Posterior cingulate gyrus (tissue), 11 donors: ENCODE data around the gene PDE4D.

Experiments used
- DNase-seq, 10 donors: peaks; one replicate each; pipeline versions ENCODE4 v3.0.0 to v3.0.0-alpha.2; 2020 to 2021; ENCODE audit warnings: mixed read lengths in 3 of 10
- intact Hi-C: fragments of 100-400 bp; cut with DNase I; formaldehyde crosslinking; loops from one replicate; pipeline ENCODE4 v1.15.1; 2023

Gene PDE4D

DNA sequence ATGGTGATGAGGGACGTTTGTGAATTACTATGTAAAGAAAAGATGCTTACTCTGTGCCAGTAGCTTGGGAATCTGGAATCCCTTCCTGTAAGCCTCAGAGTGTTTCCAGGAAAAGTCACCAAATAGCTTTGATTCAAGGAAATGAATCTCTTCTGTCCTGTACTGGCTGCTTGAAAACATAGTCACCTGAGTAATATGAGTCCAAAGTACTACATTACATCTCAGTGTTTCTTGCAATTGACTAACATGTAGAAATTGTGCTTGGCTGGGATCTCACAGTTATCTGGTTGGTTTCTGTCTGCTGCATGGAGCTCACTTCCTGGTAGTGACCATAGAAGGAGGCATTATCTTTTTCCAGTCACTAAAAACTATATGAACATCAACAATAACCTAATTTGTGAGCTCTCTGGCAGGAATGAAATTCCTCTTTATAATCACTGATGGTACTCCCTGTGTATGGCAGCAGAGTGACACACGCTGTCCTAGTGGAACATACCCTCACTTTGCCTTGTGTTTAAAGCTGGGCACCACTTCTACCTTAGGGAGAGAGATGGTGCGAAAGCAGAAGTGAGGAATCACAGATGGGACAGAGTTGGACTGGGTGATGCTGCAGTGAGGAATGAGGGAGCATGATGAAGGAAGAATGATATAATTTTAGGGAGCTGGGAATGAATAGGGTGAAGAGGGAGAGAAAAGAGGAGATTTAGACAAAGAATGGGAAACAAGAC is 742.2 kb downstream of the PDE4D start:
- intact Hi-C loops: no loop called here
- DNase-seq: no peak

DNA sequence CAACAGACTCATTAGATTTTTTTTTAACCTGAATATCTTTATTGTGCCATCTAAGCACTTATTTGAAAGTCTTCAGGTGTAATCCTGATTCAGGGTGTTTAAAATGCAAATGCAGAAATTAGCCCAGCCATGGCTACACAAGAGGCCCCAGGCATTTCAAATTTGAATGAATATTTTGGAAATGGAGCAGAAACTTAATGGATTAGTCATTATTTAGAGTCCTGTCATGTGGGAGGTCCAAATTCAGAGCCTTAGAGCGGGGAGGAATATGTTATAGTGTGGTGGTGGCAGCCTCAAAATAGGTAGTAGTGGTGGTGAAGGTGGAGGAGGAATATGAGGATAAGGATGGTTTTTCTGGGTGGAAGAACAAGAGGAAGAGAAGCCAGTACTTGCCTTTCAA is 743.7 kb downstream of the PDE4D start:
- intact Hi-C loops: no loop called here
- no peak for DNase-seq

DNA sequence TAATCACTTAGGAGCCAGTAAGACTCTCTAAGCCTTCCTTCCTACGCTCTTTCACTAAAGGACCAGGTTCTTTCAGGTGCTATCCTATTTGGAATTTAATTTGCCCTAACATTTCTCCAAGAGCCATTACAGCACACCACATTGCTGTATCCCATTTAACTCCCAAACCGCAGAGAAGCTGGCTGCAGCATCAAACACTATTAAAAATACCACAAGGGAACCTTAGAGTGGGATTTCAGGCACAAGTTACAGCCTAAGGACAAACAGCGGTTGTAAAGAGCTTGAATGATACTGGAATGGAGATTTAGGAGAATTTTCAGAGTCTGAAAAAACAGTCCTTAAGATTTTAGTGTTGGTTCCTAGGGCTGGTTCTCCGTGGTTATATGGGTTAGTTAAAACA is 744.3 kb downstream of the PDE4D start:
- DNase-seq: no peak
- intact Hi-C loops: no loop called here

DNA sequence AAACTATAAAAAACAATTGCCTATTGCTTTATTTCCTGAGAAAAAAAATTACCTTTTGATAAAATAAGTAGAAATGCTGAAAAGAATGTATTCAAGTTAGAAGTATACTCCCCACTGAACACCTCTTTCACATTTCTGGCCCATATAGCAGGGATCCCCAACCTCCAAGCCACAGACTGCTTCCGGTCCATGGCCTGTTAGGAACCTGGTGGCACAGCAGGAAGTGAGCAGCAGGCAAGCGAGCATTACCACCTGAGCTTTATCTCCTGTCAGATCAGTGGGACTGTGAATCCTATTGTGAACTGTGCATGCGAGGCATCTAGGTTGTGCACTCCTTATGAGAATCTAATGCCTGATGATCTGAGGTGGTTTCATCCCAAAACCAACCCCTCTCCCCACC is 746.8 kb downstream of the PDE4D start:
- intact Hi-C loops: no loop called here
- no peak for DNase-seq

DNA sequence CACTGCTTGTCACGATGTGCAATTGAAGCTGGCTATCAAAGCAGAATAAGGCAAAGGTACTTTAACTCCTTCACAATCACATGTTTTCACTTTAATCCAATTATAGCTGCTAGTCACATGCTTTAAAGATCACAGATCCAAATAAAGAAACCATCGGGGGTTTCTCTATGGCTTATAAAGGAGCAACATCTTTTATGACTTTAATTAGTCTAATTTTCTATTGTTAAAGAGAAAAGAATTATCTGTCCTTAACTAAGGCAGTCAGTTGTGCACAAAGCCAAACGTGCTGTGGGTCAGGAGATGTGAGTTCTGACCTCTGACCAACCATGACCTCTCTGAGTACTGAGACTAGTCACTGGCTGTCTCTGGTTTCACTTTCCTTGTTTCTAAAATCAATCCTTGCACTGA is 749.6 kb downstream of the PDE4D start:
- no peak for DNase-seq
- intact Hi-C loops: no loop called here

DNA sequence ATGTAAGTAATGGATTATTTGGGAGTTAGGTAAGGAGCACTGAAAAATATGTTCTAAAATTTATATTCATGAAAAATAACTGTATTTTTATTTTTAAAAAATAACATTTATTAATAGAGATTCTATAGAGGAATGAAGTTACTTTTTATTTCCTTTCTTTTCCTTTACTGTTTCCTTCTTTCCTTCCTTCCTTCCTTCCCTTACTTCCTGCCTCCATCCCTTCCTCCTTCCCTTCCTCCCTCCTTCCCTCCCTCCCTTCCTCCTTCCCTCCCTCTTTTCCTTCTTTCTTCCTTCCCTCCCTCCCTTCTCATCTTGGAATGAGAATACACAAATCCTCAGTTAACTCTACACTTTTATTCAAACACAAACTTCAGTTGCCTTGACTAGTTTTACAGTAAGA is 750.6 kb downstream of the PDE4D start:
- DNase-seq: no peak
- intact Hi-C loops: no loop called here

DNA sequence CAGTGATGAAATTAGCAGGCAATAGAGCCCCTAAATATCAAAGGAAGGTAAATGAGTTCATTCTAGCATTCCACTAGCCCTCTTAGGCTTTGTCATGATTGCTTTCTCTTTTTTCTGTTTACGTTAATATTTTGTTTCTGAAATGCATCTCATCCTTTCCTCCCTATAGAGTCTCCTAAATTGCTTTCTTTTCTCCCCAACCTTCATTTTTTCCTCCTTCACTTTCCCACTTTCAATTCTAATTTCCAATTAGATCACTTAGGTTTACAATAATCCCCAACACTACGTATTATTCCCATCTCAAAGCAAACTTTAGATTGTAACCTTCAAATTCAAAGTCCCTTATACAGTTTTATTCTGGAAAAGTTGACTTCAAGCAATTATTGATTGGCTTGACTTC is 751.4 kb downstream of the PDE4D start:
- DNase-seq: no peak
- intact Hi-C loops: no loop called here

DNA sequence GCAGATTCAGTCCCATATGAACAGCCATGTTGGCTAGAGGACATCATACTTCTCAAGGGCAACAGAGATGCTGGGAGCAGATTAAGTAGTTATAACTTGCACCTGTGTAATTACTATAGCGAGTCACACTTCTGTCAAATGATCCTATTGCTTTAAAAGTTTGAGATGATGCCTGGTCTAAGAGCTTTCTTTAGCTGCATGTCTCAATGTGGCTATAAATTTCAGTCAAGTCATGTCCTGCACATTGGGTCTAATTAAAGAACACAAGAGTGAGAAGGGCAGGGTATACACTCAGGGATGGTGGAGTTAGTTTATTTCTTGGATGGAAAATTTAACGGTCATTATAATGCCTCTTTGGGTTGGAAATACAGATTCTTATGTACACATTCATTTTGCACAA is 753.4 kb downstream of the PDE4D start:
- intact Hi-C loops: no loop called here
- DNase-seq: no peak

DNA sequence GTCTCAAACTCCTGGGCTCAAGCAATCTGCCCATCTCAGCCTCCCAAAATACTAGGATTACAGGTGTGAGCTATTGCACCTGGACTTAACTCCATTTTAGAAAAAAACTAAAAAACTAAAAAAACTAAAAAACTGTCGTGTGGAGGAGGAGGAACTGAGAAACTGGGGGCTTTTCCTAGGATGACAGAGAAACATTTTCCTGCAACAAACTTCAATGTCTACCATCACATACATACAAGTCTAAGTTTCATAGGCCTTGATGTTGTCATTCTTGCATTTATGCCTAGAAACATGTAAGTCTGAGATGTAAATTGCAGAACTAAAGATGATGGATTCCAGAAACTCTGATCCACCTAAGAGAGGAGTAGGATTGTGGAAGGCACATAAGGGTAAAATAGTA is 753.8 kb downstream of the PDE4D start:
- no peak for DNase-seq
- intact Hi-C loops: no loop called here

DNA sequence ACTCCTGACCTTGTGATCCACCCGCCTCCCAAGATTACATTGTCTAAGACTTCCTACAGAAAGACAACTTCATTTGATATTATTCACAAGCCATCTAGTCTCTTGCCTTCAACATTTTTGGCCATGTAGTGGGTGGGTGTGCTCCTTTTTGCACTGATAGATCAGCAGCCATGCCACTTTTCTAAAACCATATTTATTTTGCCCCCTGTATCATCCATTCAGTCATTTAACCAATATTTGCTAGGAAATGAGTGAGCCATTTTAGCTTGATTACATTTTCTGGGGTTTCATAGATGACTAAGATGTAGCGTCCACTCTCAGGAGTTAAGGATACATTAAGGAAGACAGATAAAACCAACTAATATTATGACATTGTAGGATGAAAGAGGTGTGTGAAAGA is 755.0 kb downstream of the PDE4D start:
- intact Hi-C loops: no loop called here
- DNase-seq: no peak

DNA sequence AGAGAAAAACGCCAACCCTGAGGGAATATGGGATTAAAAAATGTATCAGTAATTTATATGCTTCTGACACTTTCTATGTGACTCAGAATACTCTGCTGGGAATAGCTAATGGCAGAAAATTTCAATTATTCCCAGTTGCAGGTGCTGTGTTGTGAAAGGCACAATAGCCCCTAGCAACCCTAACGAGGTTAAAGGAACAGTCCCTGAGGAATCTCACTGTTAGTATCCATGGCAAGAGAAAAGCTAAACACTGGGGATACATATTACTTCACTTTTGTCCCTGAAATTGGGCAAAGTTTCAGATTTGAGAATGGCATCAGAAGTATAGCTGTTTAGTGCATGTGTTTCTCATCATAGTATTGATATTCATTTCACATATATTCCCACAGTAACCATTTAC is 755.7 kb downstream of the PDE4D start:
- DNase-seq: no peak
- intact Hi-C loops: no loop called here

DNA sequence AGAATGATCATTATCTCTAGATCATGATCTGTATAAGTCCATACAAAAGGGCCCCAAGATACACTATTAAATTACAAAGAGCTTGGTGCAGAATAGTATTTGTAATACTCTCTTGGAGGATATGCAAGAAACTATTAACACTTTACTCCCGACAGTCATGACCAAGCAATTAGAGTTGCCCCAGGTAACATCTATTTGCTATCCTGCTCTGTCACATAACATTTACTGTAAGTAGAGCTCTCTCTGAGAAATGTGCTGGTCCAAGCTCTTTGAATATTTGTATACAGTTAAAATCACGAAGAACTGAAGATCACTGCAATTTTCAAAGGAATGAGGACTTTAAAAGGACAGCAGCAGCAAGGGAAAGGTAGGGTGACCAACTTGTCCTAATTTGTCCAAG is 757.0 kb downstream of the PDE4D start:
- no peak for DNase-seq
- intact Hi-C loops: no loop called here

DNA sequence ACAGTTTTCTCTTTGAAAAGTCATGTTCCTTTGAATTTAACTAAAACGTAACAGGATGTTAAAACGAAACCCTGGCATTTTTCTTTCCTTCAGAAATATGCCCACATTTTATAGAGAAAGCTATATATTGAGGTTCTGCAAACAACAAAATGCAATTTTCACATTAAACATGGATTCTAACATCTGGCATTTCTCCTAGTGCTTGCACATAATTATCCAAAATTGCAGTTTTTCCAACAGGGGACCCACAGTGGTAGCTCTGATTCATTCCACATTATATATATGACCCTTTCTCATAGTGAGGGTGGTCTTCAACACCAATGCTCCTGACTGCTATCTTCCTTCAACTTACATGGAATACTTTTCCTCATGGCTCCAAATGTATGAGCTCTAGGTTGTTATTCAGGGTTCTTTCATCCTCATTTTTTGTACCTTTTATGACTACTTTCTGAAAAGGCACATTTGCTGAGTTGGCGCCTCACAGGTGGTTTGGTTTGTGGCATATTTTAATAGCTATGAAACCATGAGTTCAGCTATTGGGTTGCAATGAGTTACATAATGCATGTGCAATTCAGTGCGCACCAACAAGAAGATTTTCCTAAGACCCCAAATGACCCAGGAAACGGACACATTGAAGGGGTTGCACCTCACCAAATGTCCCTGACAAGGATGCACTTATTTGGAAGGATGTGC is 758.9 kb downstream of the PDE4D start:
- no peak for DNase-seq
- intact Hi-C loops: no loop called here

DNA sequence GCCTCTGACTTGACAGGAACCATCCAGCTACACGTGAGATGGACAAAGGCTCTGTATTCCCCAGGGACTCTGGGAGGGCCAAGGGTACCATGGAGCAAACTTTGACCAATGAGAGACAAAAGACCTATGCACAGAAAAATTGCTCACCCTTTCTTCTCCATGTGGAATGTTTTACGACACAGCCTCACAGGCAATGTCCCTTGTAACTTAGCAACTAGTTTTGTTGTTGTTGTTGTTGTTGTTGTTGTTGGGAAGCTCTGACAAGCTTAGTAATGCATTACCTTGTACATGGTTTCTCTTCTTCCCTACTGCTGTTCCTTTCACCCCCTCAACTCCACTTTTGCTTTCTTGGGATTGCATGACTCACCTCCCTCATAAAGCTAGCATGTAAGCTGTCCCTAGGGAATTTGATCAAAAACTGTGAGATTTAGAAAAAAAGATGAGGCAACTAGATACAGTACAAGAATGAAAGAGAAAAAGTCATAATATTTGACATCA is 759.7 kb downstream of the PDE4D start:
- intact Hi-C loops: no loop called here
- DNase-seq: no peak

DNA sequence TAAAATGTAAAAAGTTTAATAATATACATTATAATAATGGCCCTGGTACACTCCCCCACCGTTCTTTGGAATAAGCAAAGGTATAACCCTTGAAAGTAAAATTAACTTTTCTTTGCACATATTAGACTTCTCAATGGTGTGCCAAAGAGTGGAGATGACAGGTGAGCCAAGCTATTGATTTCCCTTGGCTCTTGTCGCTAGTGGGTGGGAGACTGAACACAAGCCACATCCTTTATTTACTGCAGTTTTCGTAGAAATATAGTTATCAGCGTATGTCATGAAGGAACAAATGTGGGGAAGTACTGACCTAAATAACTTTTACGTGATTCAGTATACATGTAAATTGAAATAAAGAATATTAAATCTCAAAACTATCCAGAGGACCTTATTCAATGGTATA is 761.4 kb downstream of the PDE4D start:
- intact Hi-C loops: no loop called here
- DNase-seq: no peak

DNA sequence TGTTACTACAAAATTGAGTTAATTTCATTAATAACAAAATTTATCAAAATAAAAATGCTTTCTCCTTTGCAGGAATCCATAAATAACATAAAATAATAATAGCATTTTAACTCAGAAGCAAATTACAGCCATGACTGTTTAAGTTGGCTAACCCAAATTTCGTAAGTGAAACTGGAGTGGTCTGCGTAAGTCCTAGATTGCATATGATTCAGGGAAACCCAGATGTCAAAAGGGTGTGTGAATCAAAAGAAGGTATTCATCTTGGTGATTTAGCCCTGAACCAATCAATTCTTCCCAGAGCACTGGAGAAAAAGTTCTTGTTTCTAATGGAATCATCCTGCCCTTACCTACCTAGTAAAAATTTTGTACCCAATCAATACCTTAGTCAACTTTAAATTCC is 763.1 kb downstream of the PDE4D start:
- intact Hi-C loops: no loop called here
- DNase-seq: no peak

DNA sequence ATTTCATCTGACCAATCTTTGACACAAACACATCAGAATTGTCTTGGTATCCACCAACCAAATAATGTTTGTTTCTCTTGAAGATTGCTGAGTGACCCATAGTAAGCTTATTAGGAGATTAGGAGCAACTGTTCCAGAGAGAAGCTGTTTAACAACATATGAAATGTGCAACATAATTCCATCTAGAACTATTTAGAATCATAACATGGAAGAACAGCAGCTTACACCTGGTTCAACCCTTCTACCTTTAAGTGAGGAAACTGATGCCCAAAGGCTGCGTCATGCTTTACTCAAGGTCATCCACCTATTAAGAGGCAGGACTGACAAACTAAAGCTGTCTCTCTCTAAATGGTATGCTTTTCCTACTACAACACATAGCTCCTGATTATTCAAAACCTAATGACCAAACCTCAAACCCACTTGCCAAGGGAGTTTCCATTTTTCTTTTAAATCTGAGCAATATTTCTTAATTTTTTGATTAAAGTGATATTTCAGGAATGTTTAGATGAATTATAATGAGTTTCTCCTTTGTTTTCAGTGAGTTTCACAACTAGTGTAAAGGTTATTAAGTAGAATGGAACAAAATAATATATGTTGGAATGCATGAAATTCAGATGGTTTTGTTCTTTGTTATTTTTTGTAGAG is 764.8 kb downstream of the PDE4D start:
- DNase-seq: no peak
- intact Hi-C loops: no loop called here

DNA sequence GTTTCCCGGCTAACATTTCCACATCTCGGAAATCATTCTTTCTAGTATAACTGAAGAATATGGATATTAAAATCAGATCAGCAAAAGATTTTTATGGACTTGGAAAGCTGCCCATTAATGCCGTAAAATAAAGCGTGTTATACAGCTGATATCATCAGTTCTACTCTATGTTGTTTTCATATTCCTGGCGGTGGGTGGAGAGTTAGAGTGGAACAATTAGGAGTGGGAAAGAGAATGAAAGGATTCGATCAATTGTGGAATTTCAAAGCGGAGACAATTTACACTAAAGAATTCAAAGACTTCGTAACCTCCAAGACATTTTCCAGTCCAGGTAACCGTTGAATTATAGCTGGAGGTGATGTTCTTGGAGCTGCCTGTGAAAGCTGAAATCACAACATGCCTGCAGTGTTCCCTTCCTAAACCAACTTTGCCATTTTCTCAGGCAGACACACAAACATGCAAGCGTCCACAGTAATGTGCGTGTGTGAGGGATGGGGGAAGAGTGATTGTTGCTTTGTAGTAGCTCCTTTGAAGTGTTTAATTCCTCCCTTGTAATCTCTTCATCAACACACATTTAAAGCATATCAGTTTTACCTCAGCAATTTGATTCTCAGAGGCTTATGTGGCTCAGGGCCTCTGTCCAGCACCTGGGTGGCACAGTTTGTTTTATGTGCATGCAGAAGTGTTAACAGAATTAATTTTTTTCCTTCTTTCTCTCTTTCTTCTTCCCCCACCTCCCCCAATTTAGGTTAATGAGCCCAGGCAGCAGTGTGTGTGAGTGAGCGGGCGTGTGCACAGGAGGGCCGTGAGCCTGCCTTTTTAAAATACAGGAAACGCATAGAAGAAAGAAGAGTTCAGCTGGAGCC is 766.6 kb downstream of the PDE4D start:
- intact Hi-C loops: no loop called here
- no peak for DNase-seq

DNA sequence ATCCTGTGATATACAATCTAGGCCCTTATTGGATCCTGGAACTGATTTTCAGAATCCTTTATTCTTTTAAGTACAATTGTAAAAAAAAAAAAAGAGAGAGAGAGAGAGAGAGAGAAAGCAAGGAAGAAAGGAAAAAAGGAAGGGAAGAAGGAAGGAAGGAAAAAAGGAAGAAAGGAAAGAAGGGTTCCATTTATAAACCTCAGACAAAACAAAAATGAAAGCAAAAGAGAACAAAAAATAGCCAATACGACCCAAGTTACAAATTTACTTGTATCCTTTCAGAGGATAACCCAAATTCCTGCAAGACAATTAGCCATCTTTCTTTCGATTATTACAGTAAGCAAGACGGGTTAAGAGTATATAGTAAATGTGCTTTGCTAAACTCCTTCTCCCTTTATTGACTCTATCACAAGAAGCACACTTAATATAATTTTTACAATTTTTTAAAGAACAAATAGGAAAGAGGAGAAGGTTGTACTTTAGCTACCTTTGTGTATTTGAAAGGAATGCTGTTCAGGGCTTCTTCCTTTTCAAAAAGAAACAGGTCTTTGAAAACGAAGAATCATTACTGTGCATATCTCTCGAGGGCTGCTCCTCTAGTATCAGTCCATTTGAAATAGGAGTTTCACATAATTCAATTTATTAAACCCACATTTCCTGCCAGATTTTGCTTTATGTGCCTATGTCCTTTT is 767.4 kb downstream of the PDE4D start:
- no peak for DNase-seq

More for the DNA sequence above, 767.4 kb downstream of the PDE4D start:
- intact Hi-C loops: no loop called here
